Epithelial cell of proximal tubule (primary cell): ENCODE results near the gene NRXN2. TPM values are rescaled to one million over a fixed set of nuclear protein-coding genes. Genes with fewer than 3 reads are reported as not detected.

Experiments
- DNase-seq: peaks from one replicate; pipeline ENCODE4 v3.0.0-alpha.2; 2011; ENCODE audit warnings: low read depth
- H3K4me3 ChIP-seq: 2 replicates; pipeline ENCODE4 v1.5.1; 2011; ENCODE audit warnings: low read depth, mild to moderate bottlenecking, low read length
- CTCF ChIP-seq: conservative IDR thresholded peaks from 2 replicates; pipeline ENCODE4 v1.5.1; 2012; ENCODE audit warnings: low read depth, mild to moderate bottlenecking, low read length
- total RNA-seq: library from RNA; depleted of rRNA; stranded (reverse); fragments of >200 nt; gene quantifications from 2 replicates; pipeline ENCODE4 v1.2.3, GENCODE V29; 2015

The NRXN2 gene
- total RNA-seq, 1 donor from 2014 or later, result not detected

GRCh38 chr11:64577202-64577601, 145.8 kb downstream of the NRXN2 start:
- no peak overlapping the region for H3K4me3 ChIP-seq
- no peak for DNase-seq
- no peak for TF ChIP-seq CTCF

GRCh38 chr11:64572143-64572542, 150.9 kb downstream of the NRXN2 start:
- TF ChIP-seq CTCF, result no peak
- no peak for DNase-seq
- H3K4me3 ChIP-seq, result no peak overlapping the region

GRCh38 chr11:64571410-64572091, 151.4 kb downstream of the NRXN2 start:
- no peak overlapping the region for H3K4me3 ChIP-seq
- no peak for TF ChIP-seq CTCF
- DNase-seq, result no peak

GRCh38 chr11:64571050-64571409, 152.0 kb downstream of the NRXN2 start:
- no peak for TF ChIP-seq CTCF
- no peak for DNase-seq
- H3K4me3 ChIP-seq, result no peak overlapping the region

- H3K4me3 ChIP-seq, result no peak overlapping the region
- no peak for DNase-seq
- no peak for TF ChIP-seq CTCF
Observed at GRCh38 chr11:64570341-64570740, 152.7 kb downstream of the NRXN2 start.

GRCh38 chr11:64569300-64569970, 153.6 kb downstream of the NRXN2 start:
- H3K4me3 ChIP-seq, result no peak overlapping the region
- no peak for TF ChIP-seq CTCF
- DNase-seq, result no peak
